Right lobe of liver (tissue), 6 donors: ENCODE results near the gene SMIM41. TPM values are rescaled to one million over a fixed set of nuclear protein-coding genes. Genes with fewer than 3 reads are reported as not detected.
A peak's percentile ranks its signal among the peaks of the same experiment; 100 is the strongest.

ENCODE experiments used
- ATAC-seq, 4 donors: fragments of 200-7000 bp; cut with Tn5 transposase; one replicate each; pipeline ENCODE4 v1.9.1; 2020; ENCODE audit warnings: mild to moderate bottlenecking in 4 of 4, moderate library complexity in 4 of 4
- DNase-seq, 3 donors: peaks; one replicate each; pipeline ENCODE4 v3.0.0-alpha.2; 2020
- H3K27ac ChIP-seq, 3 donors: fragments of 200-600 bp; one replicate each; pipeline ENCODE4 v1.8.0; 2022
- H3K27me3 ChIP-seq, 2 donors: fragments of 200-600 bp; one replicate each; pipeline ENCODE4 v1.8.0; 2022
- H3K36me3 ChIP-seq, 4 donors: fragments of 200-600 bp; sonication (generic) in 1 of 4; one replicate each; pipeline versions ENCODE4 v1.5.1 to v1.8.0; 2017 to 2022; ENCODE audit warnings: control low read depth in 1 of 4
- H3K4me1 ChIP-seq, 4 donors: fragments of 200-600 bp; sonication (generic) in 1 of 4; one replicate each; pipeline versions ENCODE4 v1.5.1 to v1.8.0; 2017 to 2022; ENCODE audit warnings: control low read depth in 1 of 4
- H3K4me3 ChIP-seq, 3 donors: fragments of 200-600 bp; one replicate each; pipeline ENCODE4 v1.8.0; 2022
- H3K9me3 ChIP-seq, 4 donors: fragments of 200-600 bp; sonication (generic) in 1 of 4; one replicate each; pipeline versions ENCODE4 v1.5.1 to v1.8.0; 2017 to 2022; ENCODE audit warnings: control low read depth in 1 of 4
- CTCF ChIP-seq, 4 donors: fragments of 200-600 bp in 3 of 4; fragments of 450-650 bp in 1 of 4; IDR thresholded peaks; one replicate each; pipeline versions ENCODE4 v1.5.1 to v1.8.0; 2016 to 2022; ENCODE audit warnings: antibody characterized with exemption in 4 of 4, mild to moderate bottlenecking in 2 of 4
- POLR2A ChIP-seq: fragments of 450-650 bp; IDR thresholded peaks from one replicate; pipeline ENCODE4 v1.6.1; 2017; ENCODE audit warnings: antibody characterized with exemption, mild to moderate bottlenecking
- WGBS: methylation state at CpG from one replicate; pipeline ENCODE4 v1.1.6; 2018; ENCODE audit warnings: low coverage, low lambda C conversion rate; ENCODE audit not compliant: insufficient coverage; ENCODE audit errors: missing lambda C conversion rate; 5-methylcytosine and 5-hydroxymethylcytosine counted together
- intact Hi-C, 2 donors: fragments of 100-400 bp; cut with DNase I; formaldehyde crosslinking; loops; one replicate each; pipeline versions ENCODE4 v1.11.2 to v1.14.1; 2022
- total RNA-seq, 6 experiments: library from RNA; depleted of rRNA in 2 of 6; stranded (reverse); fragments of >200 nt in 2 of 6; fragmentation: NEBNext Ultra II Directional in 3 of 6; extraction: Animal tissue kit (Norgen Biotek cat#: 25700) in 3 of 6; gene quantifications; one replicate each; pipeline versions ENCODE4 v1.1.0 to v1.2.4, GENCODE V29; 2016 to 2023
- donor health status: DM: no; HTN: yes; CAD: no.
- donor health status: DM: no; HTN: no; CAD: no.
- donor health status: DM: no; HTN: no; CAD: no.
- donor health status: DM: no; HTN: yes; CAD: no.
- donor health status: DM: no; HTN: yes; CAD: no.

The SMIM41 gene
- total RNA-seq, 6 experiments from 2014 or later, result not detected

GRCh38 chr12:52141875-52142274, 62.4 kb downstream of the SMIM41 start:
- Histone ChIP-seq H3K27ac (no peak overlapping the region), H3K36me3 (no peaks in the 10 kb centered on the region), H3K4me3 (no peak overlapping the region), H3K4me1 (no peaks in the 10 kb centered on the region), H3K27me3 (no peaks in the 10 kb centered on the region), H3K9me3 (no peaks in the 10 kb centered on the region)
- TF ChIP-seq POLR2A, result no peak
- TF ChIP-seq CTCF (IDR thresholded peaks at IDR 0.05), result no peak
- no peak for ATAC-seq
- peak in 1 of 3 donors; percentile 41 for DNase-seq
- intact Hi-C loops, result no loop called here
- WGBS, result 78% methylated on average over 7 of the region's 8 CpGs

GRCh38 chr12:52142431-52142830, 62.9 kb downstream of the SMIM41 start:
- no peak for TF ChIP-seq POLR2A
- no peak for TF ChIP-seq CTCF (IDR thresholded peaks at IDR 0.05)
- Histone ChIP-seq H3K4me1 (no peaks in the 10 kb centered on the region), H3K9me3 (no peaks in the 10 kb centered on the region), H3K27ac (no peak overlapping the region), H3K27me3 (no peaks in the 10 kb centered on the region), H3K36me3 (no peaks in the 10 kb centered on the region), H3K4me3 (no peak overlapping the region)
- WGBS, result no CpG with 5 or more reads among the region's 5 CpGs
- ATAC-seq (no peak), DNase-seq (no peak)
- intact Hi-C loops, result no loop called here

- Histone ChIP-seq H3K9me3 (no peaks in the 10 kb centered on the region), H3K27me3 (no peaks in the 10 kb centered on the region), H3K4me3 (no peak overlapping the region), H3K36me3 (no peaks in the 10 kb centered on the region), H3K4me1 (no peaks in the 10 kb centered on the region), H3K27ac (no peak overlapping the region)
- TF ChIP-seq CTCF (IDR thresholded peaks at IDR 0.05) (no peak), POLR2A (no peak)
- DNase-seq, result no peak
- 81% methylated on average over 4 of the region's 16 CpGs for WGBS
- intact Hi-C loops, result no loop called here
- ATAC-seq, result no peak
Observed at GRCh38 chr12:52144512-52145227, 65.2 kb downstream of the SMIM41 start.

- intact Hi-C loops, result no loop called here
Observed at GRCh38 chr12:52145228-52146088, 66.0 kb downstream of the SMIM41 start.

More at GRCh38 chr12:52145228-52146088, 66.0 kb downstream of the SMIM41 start:
- DNase-seq (peak in 1 of 3 donors; percentile 45), ATAC-seq (no peak)
- no peaks in the 10 kb centered on the region for H3K36me3 ChIP-seq
- TF ChIP-seq CTCF (IDR thresholded peaks at IDR 0.05) (no peak), POLR2A (no peak)
- no peaks in the 10 kb centered on the region for H3K9me3 ChIP-seq
- no peak overlapping the region for H3K27ac ChIP-seq
- H3K27me3 ChIP-seq, result no peaks in the 10 kb centered on the region
- H3K4me1 ChIP-seq, result no peaks in the 10 kb centered on the region
- no peak overlapping the region for H3K4me3 ChIP-seq
- WGBS, result 96% methylated on average over 4 of the region's 18 CpGs
